Myocyte (in vitro differentiated cells): Measurements from ENCODE around the gene RAB5B. TPM values are rescaled to one million over a fixed set of nuclear protein-coding genes. Genes with fewer than 3 reads are reported as not detected.
"Not testable (repeated sequence)": the region's sequence is repeated elsewhere in the genome, so short reads cannot be mapped to it uniquely, and the experiment has no call there.

Experiments
- DNase-seq: peaks from one replicate; pipeline ENCODE4 v3.0.0-alpha.2; 2012; ENCODE audit warnings: low read depth
- total RNA-seq: library from RNA; depleted of rRNA; stranded (reverse); fragments of >200 nt; gene quantifications from 2 replicates; pipeline ENCODE4 v1.2.3, GENCODE V29; 2014

Gene RAB5B
- total RNA-seq, 1 donor from 2014 or later: 74.9 TPM

DNA sequence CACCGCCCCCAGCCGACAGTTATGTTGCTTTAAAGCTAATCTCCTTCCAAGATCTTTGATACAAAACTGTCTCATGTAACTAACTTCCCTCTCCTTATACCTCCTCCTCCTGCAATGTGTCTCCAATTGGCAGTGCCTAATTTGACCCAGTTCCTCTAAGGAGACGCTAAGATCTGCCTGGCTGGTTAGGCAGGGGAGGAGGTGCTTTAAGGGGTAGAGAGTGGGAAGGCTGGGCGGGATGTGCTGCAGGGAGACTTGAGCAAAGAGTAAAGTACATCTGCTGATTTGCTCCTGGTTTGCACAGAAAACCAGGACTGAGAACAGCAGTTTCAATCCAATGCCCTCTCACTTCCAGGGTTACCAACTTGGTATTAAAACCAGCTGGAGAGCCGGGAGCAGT is 39.6 kb downstream of the RAB5B start:
- no peak for DNase-seq

DNA sequence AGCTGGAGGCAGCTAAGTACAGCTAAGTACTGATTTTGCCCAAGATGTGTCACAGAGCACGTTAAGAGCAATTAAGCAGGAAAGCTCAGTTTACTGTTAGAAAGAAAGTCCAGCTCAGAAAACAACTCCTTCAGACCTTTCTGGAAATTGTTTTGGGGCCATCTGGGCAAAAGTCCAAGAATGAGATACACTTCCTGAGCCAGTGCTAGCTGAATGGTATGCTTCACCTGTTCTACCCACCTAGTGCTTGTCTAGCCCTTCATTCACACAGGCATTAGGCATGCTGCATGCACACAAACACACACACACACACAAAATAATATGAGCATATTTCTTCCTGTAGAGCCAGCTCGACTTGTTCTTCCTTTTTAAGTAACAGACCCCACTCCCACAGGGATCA is 40.3 kb downstream of the RAB5B start:
- no peak for DNase-seq

DNA sequence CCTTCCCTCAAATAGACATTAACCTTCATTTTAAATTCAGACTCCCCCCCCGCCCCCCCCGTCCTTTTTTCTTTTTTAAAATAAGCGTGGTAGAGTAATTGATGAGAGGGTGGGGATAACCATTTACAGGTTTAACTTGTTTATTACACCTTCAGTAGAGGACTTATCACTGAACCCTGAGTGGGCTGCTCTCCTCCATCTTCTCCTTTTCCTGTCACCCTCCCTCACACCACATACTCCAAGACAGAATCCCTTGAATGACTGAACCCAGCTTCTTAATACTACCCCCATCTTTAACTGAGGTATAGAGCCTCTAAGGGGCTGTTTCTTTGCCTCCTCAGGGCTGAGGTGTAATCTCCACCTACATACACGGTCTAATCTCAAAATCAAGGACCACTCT is 43.3 kb downstream of the RAB5B start:
- DNase-seq: no peak

DNA sequence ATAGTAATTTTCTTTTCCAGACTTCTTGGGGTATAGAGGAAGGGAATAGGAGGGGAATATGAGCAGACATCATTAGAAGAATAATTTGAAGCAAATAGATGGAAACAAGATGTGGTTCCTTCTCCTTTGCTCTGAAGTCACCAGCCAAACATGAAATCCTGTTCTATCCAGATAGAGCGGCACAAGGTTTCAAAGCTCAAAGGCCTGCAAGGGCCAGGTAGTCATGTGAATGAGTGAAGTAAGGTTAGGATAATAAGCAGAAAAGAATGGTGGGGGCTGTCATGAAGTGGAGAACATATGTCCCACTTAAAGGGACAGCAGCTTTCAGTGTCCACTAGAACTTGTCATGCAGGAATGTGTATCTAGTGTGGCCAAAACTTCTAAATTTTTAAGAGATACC is 44.5 kb downstream of the RAB5B start:
- no peak for DNase-seq

DNA sequence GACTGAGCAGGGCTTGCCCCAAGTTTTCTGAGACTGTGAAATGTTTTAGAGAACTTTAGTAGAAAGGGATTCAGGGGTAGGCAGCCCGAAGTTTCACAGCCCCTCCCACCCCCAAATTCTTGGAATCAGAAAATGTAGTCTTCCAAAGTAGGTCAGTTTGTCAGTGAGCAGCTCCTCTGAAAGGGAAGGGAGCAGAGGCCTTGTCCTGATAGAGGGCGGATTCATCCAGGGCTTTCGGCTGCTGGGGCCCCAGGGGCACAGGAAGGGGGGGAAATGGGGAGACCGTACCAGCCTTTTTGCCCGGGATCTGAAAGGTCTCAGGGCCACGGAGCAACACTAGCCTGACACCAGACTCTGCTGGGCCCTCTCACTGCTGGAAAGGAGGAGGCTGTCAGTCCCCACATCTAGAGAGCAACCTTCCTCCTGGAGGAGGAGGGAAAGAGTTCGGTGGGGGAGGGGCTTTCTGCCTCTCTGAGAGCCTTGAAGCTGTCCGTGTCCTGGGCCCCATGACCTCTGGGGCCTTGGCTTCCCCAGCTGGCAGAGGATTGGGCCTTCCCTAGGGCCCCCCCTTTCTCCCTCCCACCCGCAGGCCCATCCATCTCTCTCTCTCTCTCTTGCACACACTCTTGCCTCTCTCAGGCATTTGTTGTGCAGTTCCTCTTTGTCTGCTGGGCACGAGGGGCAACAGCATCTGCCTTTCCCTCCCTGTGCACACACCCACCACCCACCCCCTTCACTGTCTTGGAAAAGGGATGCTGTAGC is 46.7 kb downstream of the RAB5B start, which contains the start of gene IKZF4:
IKZF4 (plus strand) TSS at position 621 of the 762 bp plus-strand sequence. CDS start 451 bp downstream, outside the sequence.
- no peak for DNase-seq

DNA sequence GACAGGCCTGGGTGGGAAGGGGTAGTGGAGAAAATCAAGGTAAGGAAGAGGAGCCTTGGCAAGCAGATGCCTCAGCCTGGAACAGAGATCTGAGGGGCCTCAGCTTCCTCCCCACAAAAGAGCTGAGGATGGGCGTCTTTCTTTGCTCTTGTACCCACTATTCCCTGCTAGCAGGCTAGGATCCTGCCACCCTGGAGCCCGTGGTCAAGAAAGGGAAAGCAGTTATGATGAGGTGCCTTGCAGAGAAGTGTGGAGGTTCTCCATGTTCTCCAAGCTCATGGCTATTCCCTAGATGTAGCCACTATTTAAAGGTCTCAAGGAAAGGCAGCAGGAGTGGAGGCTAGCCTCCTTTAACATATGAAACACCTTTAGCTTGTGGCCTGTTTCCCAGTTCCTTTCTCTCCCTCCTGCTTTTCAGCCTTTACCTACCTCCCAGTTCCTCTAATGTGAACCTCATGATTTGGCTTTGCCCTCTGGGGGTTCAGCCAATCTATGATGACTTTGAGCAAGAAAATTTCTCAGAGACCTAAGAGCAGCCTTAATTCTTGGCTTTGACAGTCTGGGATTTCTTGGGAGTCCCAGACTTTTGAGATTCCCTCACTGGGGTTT is 48.1 kb downstream of the RAB5B start:
- DNase-seq: no peak

DNA sequence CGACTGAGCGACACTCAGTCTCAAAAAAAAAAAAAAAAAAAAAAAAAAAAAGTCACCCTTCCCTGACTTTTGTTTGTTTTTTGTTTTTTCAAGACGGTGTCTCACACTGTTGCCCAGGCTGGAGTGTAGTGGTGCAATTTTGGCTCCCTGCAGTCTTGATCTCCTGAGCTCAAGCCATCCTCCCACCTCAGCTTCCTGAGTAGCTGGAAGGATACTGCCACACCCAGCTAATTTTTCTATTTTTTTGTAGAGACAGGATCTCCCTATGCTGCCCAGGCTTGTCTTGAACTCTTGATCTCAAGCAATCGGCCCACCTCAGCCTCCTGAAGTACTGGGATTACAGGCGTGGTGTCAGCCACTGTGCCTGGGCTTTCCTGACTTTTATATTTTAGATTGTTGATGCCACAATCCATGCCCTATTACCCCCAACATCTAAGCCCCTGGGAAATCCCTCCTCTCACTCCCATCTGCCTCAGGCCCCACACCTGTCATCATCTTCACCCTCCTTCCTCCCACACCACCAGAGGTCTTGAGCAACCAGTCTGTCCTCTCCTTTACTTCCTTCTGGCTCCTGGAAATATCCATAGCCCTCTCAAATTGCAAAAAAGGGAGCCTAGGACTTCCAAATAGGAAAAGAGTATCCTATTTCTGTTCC is 54.8 kb downstream of the RAB5B start:
- DNase-seq: no peak

DNA sequence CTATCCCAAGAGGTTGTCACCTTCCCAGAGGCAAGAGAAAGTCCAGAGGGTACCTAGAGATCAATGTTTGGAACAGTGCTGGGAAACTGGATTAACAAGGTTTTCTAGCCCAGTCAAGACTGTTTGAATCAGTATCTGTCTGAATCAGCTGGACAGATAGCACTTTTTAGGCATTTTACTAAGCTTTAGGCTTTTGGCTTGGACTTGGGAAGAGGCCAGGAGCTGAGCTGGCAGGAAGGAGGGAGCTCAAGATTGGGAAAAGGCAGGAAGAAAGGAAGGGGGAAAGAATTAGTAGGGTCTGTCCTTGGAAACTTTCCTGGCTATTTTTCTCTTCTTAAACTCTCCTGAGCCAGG is 55.3 kb downstream of the RAB5B start:
- DNase-seq: peak; percentile 41

DNA sequence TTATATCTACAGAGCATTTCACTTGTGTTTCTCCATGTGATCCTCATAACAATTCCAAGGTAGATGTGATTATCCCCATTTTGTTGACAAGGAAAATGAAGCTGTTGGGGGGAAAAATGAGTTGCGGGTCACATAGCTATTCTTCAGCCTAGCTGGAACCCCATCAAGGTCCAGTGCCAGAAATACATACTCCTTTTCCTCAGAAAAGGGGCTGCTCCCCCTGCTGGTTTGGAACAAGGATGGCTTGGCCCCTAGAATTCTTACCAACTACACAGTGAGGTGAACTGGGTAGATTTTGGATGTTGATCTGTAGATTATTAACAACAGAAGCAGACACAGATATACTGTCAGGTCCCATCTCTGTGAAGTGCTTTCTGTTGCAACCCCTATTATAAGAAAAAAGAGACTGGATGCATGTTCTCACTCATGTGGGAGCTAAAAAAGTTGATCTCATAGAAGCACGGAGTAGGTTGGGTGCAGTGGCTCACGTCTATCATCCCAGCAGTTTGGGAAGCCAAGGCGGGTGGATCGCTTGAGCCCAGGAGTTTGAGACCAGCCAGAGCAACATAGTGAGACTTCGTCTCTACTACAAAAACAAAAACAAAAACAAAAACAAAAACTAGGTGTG is 55.9 kb downstream of the RAB5B start:
- DNase-seq: peak; percentile 63

DNA sequence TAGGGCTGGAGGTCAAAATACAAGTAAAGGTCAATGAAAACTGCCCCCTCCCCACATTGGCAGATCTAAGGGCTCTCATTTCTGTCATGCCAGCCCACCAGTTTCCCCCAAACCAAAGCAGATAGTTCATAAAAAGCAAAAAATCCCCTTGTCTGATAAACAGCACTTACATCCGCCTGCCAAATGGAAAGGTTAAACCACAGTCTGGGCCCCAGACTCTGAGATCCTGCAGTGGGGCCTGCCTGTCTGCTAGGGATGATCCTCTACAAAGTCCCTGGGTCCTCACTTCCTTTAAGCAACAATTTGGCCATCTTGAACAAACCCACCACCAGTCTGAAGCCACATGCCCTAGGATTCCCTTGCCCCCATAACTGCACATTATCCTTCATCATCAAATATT is 58.1 kb downstream of the RAB5B start:
- DNase-seq: no peak

DNA sequence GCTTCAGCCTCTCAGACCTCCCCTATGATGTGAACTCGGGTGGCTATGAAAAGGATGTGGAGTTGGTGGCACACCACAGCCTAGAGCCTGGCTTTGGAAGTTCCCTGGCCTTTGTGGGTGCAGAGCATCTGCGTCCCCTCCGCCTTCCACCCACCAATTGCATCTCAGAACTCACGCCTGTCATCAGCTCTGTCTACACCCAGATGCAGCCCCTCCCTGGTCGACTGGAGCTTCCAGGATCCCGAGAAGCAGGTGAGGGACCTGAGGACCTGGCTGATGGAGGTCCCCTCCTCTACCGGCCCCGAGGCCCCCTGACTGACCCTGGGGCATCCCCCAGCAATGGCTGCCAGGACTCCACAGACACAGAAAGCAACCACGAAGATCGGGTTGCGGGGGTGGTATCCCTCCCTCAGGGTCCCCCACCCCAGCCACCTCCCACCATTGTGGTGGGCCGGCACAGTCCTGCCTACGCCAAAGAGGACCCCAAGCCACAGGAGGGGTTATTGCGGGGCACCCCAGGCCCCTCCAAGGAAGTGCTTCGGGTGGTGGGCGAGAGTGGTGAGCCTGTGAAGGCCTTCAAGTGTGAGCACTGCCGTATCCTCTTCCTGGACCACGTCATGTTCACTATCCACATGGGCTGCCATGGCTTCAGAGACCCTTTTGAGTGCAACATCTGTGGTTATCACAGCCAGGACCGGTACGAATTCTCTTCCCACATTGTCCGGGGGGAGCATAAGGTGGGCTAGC is 60.9 kb downstream of the RAB5B start:
- no peak for DNase-seq

DNA sequence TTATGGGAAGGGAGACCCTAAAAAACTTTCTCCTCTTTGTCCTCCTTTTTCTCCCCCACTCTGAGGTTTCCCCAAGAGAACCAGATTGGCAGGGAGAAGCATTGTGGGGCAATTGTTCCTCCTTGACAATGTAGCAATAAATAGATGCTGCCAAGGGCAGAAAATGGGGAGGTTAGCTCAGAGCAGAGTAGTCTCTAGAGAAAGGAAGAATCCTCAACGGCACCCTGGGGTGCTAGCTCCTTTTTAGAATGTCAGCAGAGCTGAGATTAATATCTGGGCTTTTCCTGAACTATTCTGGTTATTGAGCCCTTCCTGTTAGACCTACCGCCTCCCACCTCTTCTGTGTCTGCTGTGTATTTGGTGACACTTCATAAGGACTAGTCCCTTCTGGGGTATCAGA is 63.3 kb downstream of the RAB5B start:
- no peak for DNase-seq

DNA sequence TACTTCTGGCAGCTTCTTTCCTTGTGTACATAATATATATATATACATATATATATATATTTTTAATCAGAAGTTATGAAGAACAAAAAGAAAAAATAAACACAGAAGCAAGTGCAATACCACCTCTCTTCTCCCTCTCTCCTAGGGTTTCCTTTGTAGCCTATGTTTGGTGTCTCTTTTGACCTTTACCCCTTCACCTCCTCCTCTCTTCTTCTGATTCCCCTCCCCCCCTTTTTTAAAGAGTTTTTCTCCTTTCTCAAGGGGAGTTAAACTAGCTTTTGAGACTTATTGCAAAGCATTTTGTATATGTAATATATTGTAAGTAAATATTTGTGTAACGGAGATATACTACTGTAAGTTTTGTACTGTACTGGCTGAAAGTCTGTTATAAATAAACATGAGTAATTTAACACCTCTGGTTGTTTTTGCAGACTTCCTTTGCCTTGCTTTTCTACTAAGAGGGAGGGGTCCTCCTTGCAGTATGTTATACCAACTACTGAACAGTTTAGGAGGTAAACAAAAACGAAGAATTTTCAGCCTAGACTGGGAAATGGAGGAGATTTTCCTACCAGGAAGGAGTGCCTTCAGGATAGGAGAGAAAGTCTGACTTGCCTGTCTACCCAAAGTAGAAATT is 64.3 kb downstream of the RAB5B start:
- DNase-seq: no peak

DNA sequence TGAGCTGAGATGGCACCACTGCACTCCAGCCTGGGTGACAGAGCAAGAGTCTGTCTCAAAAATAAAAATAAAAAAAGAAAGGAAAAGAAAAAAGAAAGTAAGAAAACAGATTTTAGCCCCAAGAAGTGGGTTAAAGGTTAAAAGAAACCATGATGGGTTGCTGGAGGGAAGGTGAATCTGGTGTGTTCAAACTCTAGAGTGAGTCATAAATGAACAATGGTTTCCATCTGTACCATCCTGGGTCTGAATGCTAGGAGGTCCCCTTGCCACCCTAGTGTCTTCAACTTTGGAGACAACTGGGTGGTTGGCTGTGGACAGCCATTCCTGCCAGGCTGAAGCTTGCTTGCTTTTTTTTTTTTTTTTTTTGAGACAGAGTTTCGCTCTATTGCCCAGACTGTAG is 66.3 kb downstream of the RAB5B start:
- no peak for DNase-seq

DNA sequence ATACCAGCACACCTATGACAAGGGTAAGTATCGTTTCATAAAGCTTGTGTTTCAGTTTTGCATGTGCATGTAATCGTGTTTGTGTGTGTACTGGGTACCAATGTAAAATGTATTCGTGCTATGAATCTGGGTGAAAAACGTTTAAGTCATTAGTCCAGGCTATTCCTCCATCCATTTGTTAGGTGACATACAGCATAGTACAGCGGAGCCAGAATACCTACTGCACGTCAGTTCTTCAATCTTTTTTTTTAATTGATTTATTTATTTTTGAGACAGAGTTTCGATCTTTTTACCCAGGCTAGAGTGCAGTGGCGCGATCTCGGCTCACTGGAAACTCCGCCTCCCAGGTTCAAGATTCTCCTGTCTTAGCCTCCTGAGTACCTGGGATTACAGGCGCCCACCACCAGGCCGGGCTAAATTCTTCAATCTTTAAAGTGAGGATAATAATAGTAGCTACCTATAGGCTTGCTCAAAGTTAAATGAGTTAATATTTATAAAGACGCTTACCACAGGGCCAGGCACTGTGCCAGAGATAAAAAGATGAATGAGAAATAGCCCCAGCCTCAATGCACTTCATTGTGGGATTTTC is 67.2 kb downstream of the RAB5B start:
- DNase-seq: no peak

DNA sequence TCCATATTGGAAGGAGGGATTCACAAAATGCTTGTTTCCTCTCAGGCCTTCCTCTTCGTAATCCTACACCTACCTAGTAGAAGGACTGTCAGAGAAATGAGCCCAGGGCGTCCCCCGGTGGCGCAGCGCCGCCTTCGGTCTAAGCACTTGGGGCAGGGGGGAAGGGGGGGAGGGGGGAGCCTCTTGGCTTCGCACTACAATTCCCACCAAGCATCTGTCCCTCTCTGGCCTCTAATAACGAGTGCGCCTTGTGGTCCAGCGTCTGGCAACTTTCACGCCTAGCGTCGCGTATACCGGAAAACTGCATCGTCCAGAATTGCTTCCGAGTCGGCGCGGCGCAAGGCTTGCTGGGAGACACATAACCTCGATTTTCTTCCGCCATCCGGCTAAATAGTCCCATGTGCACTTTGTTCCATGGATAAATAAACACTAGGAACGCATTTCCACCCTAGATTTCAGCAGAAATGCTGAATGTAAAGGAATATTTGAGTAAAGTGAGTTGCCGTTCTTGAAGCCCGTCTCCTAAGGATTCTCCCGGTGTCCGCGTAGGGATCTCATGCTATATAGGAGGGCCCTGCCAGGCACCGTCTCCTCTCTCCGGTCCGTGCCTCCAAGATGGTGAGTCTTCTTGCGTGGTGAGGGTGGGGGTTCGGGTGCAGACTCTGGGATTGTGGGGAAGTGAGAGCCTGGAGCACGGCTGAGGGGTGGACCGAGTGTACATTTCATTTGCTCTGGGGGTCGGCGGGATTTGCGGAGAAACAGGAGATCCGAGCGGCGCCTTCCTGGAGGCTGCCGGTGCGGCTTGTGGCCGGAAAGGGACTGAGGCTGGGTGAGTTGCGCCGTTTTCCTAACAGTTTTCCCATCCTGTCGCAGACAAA is 67.9 kb downstream of the RAB5B start, which contains the start of gene RPS26:
RPS26 (plus strand) TSS at position 367 of the 878 bp plus-strand sequence; CDS start at position 616, 249 bp downstream.
- peak; percentile 100 for DNase-seq

DNA sequence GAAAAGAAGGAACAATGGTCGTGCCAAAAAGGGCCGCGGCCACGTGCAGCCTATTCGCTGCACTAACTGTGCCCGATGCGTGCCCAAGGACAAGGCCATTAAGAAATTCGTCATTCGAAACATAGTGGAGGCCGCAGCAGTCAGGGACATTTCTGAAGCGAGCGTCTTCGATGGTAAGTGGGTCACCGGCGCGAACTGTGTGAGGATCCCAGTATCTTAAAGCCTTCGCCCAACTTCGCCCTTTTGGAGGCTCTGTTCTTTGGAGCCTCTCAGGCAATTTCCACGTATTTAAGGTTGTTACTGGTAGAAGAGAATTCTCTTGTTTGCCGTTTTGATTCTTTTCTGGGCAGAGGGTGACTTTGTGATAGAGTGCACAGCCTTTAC is 68.5 kb downstream of the RAB5B start:
- not testable (repeated sequence) for DNase-seq

DNA sequence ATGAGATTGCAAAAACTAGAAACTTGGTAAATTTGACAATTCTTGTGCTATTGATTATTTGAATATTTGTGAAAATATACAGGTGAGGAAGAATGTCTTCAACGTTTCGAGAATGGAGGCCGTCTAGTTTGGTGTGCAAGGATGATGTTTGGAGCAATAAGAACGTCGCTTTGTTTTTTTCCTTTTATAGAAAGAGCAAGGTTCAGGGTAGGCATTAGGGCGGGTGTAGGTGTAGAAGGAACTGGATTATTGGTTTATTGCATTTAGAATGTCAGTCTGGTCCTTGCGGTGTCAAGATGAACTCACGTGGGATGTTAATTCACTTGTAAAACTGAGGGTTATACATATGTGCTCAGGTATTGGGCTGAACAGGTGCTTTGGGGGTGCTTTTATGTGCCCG is 69.0 kb downstream of the RAB5B start:
- no peak for DNase-seq
